ENCODE data around the gene ST6GAL1.
"Not testable (repeated sequence)": the region's sequence is repeated elsewhere in the genome, so short reads cannot be mapped to it uniquely, and the experiment has no call there.

DNA sequence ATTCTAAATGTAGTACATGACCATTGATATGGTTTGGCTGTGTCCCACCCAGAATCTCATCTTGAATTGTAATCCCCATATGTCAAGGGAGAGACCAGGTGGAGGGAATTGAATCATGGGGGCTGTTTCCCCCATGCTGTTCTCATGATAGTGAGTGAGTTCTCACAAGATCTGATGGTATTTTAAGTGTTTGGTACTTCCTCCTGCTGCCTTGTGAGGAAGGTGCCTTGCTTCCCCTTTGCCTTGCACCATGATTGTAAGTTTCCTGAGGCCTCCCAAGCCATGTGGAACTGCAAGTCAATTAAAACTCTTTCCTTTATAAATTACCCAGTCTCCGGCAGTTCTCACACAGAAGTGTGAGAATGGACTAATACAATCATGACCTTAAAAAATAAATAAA, 61.8 kb downstream of the ST6GAL1 start:
- TF ChIP-seq, protein P1, sequence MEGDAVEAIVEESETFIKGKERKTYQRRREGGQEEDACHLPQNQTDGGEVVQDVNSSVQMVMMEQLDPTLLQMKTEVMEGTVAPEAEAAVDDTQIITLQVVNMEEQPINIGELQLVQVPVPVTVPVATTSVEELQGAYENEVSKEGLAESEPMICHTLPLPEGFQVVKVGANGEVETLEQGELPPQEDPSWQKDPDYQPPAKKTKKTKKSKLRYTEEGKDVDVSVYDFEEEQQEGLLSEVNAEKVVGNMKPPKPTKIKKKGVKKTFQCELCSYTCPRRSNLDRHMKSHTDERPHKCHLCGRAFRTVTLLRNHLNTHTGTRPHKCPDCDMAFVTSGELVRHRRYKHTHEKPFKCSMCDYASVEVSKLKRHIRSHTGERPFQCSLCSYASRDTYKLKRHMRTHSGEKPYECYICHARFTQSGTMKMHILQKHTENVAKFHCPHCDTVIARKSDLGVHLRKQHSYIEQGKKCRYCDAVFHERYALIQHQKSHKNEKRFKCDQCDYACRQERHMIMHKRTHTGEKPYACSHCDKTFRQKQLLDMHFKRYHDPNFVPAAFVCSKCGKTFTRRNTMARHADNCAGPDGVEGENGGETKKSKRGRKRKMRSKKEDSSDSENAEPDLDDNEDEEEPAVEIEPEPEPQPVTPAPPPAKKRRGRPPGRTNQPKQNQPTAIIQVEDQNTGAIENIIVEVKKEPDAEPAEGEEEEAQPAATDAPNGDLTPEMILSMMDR (IDR thresholded peaks at IDR 0.05) = not testable (repeated sequence)
- not testable (repeated sequence) for TF ChIP-seq ZFX (IDR thresholded peaks at IDR 0.05; ENCODE audit: borderline replicate concordance)
